HCT116 (cell line): Measurements from ENCODE around the gene TSTD2. TPM values are rescaled to one million over a fixed set of nuclear protein-coding genes. Genes with fewer than 3 reads are reported as not detected.

ENCODE experiments used
- ATAC-seq: fragments of 200-7000 bp; cut with Tn5 transposase; 2 replicates; pipeline ENCODE4 v1.9.1; 2020; ENCODE audit warnings: mild to moderate bottlenecking, moderate library complexity
- BruUV-seq: library from RNA; stranded (reverse); fragments of 400-500 nt; replicated peaks from 2 replicates; lab custom pipeline; 2021; lab: Mats Ljungman, UMichigan
- CTCF ChIA-PET: fragments of 300-600 bp; sonication (Branson Sonifier 250); formaldehyde crosslinking; loops from one replicate; lab custom pipeline; 2021; ENCODE audit warnings: antibody characterized with exemption; lab: Charles Lee
- POLR2A ChIA-PET: fragments of 300-600, 350-600 bp; sonication (Branson Sonifier 250); formaldehyde crosslinking; loops from one replicate; lab custom pipeline; 2021; ENCODE audit warnings: antibody characterized with exemption; lab: Charles Lee
- RAD21 ChIA-PET, 2 experiments: fragments of 300-600 bp; sonication (Branson Sonifier 250); formaldehyde crosslinking; loops; one replicate each; lab custom pipeline; 2023; ENCODE audit warnings: low total read pairs in 2 of 2; ENCODE audit not compliant: uncharacterized antibody in 2 of 2, unreplicated experiment in 2 of 2, low non-redundant PET in 1 of 2; lab: Charles Lee
- DNase-seq: peaks from one replicate; pipeline ENCODE4 v3.0.0-alpha.2; 2010; ENCODE audit warnings: low read depth, low spot score
- H2AFZ ChIP-seq: fragments of 200-600 bp; shearing (Covaris generic), sonication (generic); 2 replicates; pipeline ENCODE4 v1.6.1; 2017; ENCODE audit warnings: low read depth, mixed run types, mixed read lengths, antibody characterized with exemption, low read length; ENCODE audit not compliant: poor library complexity, severe bottlenecking
- H3K27ac ChIP-seq: 2 replicates; pipeline ENCODE4 v1.5.1; 2012; ENCODE audit warnings: low read depth, low read length
- H3K27me3 ChIP-seq: fragments of 200-600 bp; sonication (generic); 2 replicates; pipeline ENCODE4 v1.6.1; 2016; ENCODE audit warnings: mixed run types, low read length, mixed read lengths; ENCODE audit not compliant: insufficient read depth
- H3K36me3 ChIP-seq, 2 experiments: fragments of 200-500 bp in 1 of 2; fragments of 200-600 bp in 1 of 2; sonication (Bioruptor generic) in 1 of 2; sonication (generic) in 1 of 2; 2 replicates each; pipeline versions ENCODE4 v1.5.1 to v1.6.1; 2014 to 2016; ENCODE audit warnings: low read length in 2 of 2, inconsistent platforms in 1 of 2, mixed read lengths in 1 of 2, mixed run types in 1 of 2; ENCODE audit not compliant: insufficient read depth in 2 of 2, control insufficient read depth in 1 of 2
- H3K4me1 ChIP-seq, 2 experiments: fragments of 200-600 bp in 1 of 2; sonication (generic) in 1 of 2; 2 replicates each; pipeline versions ENCODE4 v1.5.1 to v1.6.1; 2012 to 2017; ENCODE audit warnings: low read length in 2 of 2, inconsistent platforms in 1 of 2, mild to moderate bottlenecking in 1 of 2, mixed read lengths in 1 of 2, mixed run types in 1 of 2, moderate library complexity in 1 of 2; ENCODE audit not compliant: insufficient read depth in 2 of 2, control insufficient read depth in 1 of 2
- H3K4me2 ChIP-seq: fragments of 200-600 bp; sonication (generic); 2 replicates; pipeline ENCODE4 v1.6.1; 2017; ENCODE audit warnings: mixed run types, low read length, mixed read lengths
- H3K4me3 ChIP-seq, 2 experiments: fragments of 200-600 bp in 1 of 2; sonication (generic) in 1 of 2; replicated peaks in 1 of 2; 2 replicates each; pipeline ENCODE4 v1.5.1; 2011 to 2016; ENCODE audit warnings: low read length in 2 of 2, control low read depth in 1 of 2, low read depth in 1 of 2, mild to moderate bottlenecking in 1 of 2, mixed read lengths in 1 of 2, mixed run types in 1 of 2
- H3K79me2 ChIP-seq: fragments of 200-600 bp; sonication (generic); 2 replicates; pipeline ENCODE4 v1.6.1; 2017; ENCODE audit warnings: mild to moderate bottlenecking, mixed run types, low read length, moderate library complexity, mixed read lengths; ENCODE audit not compliant: insufficient read depth
- H3K9ac ChIP-seq: fragments of 200-600 bp; sonication (generic); 2 replicates; pipeline ENCODE4 v1.6.1; 2016; ENCODE audit warnings: low read length, mixed read lengths
- H3K9me2 ChIP-seq: fragments of 200-600 bp; sonication (generic), shearing (Covaris generic); 2 replicates; pipeline ENCODE4 v1.6.1; 2017; ENCODE audit warnings: mixed run types, mild to moderate bottlenecking, moderate library complexity; ENCODE audit not compliant: insufficient read depth
- H3K9me3 ChIP-seq, 2 experiments: fragments of 200-500 bp in 1 of 2; fragments of 200-600 bp in 1 of 2; sonication (Bioruptor generic) in 1 of 2; sonication (generic) in 1 of 2; 2 replicates each; pipeline ENCODE4 v1.6.1; 2014 to 2017; ENCODE audit warnings: low read length in 2 of 2, mixed read lengths in 2 of 2, inconsistent platforms in 1 of 2, low read depth in 1 of 2, mild to moderate bottlenecking in 1 of 2, mixed run types in 1 of 2, moderate library complexity in 1 of 2; ENCODE audit not compliant: control insufficient read depth in 1 of 2, insufficient read depth in 1 of 2
- H4K20me1 ChIP-seq: fragments of 200-600 bp; sonication (generic), shearing (Covaris generic); 2 replicates; pipeline ENCODE4 v1.6.1; 2017; ENCODE audit warnings: mixed run types, mild to moderate bottlenecking, moderate library complexity; ENCODE audit not compliant: insufficient read depth
- CBX3 ChIP-seq: IDR thresholded peaks from 2 replicates; pipeline ENCODE4 v1.6.1; 2012; ENCODE audit warnings: low read depth
- CTCF ChIP-seq, 3 experiments: fragments of 200-600 bp in 1 of 3; sonication (generic) in 1 of 3; IDR thresholded peaks in 2 of 3; conservative IDR thresholded peaks in 1 of 3; 2 replicates each; pipeline ENCODE4 v1.5.1; 2012 to 2017; ENCODE audit warnings: low read depth in 2 of 3, low read length in 2 of 3, antibody characterized with exemption in 1 of 3, borderline replicate concordance in 1 of 3, control low read depth in 1 of 3, mild to moderate bottlenecking in 1 of 3, mixed read lengths in 1 of 3, mixed run types in 1 of 3, moderate library complexity in 1 of 3; ENCODE audit not compliant: insufficient read depth in 1 of 3
- EGR1 ChIP-seq: IDR thresholded peaks from 2 replicates; pipeline ENCODE4 v1.6.1; 2012; ENCODE audit warnings: low read depth
- ELF1 ChIP-seq: IDR thresholded peaks from 2 replicates; pipeline ENCODE4 v1.6.1; 2012; ENCODE audit warnings: low read depth, borderline replicate concordance
- EZH2 ChIP-seq: fragments of 200-600 bp; sonication (generic); IDR thresholded peaks from 2 replicates; pipeline ENCODE4 v1.6.1; 2017; ENCODE audit warnings: antibody characterized with exemption, mixed run types
- FOSL1 ChIP-seq: IDR thresholded peaks from 2 replicates; pipeline ENCODE4 v1.6.1; 2012; ENCODE audit warnings: low read depth
- JUND ChIP-seq: IDR thresholded peaks from 2 replicates; pipeline ENCODE4 v1.6.1; 2012
- MAX ChIP-seq: IDR thresholded peaks from 2 replicates; pipeline ENCODE4 v1.6.1; 2012
- POLR2A ChIP-seq: IDR thresholded peaks from 2 replicates; pipeline ENCODE4 v1.7.0; 2011; ENCODE audit warnings: borderline replicate concordance; ENCODE audit not compliant: insufficient read depth, insufficient read length; ENCODE audit errors: extremely low read depth
- REST ChIP-seq: IDR thresholded peaks from 2 replicates; pipeline ENCODE4 v1.6.1; 2012; ENCODE audit warnings: low read depth
- SIN3A ChIP-seq: IDR thresholded peaks from 2 replicates; pipeline ENCODE4 v1.6.1; 2012; ENCODE audit warnings: low read depth
- SP1 ChIP-seq: IDR thresholded peaks from 2 replicates; pipeline ENCODE4 v1.6.1; 2012; ENCODE audit warnings: low read depth
- SRF ChIP-seq: IDR thresholded peaks from 2 replicates; pipeline ENCODE4 v1.6.1; 2012; ENCODE audit warnings: low read depth
- TCF7L2 ChIP-seq: IDR thresholded peaks from 2 replicates; pipeline ENCODE4 v1.7.0; 2011; ENCODE audit warnings: borderline replicate concordance, inconsistent platforms; ENCODE audit not compliant: insufficient read depth, insufficient read length; ENCODE audit errors: extremely low read depth
- YY1 ChIP-seq: IDR thresholded peaks from 2 replicates; pipeline ENCODE4 v1.6.1; 2011; ENCODE audit warnings: low read length, low read depth, moderate library complexity, mild to moderate bottlenecking; ENCODE audit not compliant: insufficient replicate concordance; ENCODE audit errors: extremely low read depth
- ZBTB33 ChIP-seq: IDR thresholded peaks from 2 replicates; pipeline ENCODE4 v1.6.1; 2011; ENCODE audit warnings: mild to moderate bottlenecking, low read length, moderate library complexity; ENCODE audit not compliant: insufficient replicate concordance; ENCODE audit errors: extremely low read depth
- ZFX ChIP-seq: fragments of 450-650 bp; IDR thresholded peaks from 2 replicates; pipeline ENCODE4 v1.6.1; 2017
- ZNF274 ChIP-seq: fragments of 200-500 bp; sonication (Bioruptor generic); IDR thresholded peaks from 2 replicates; pipeline ENCODE4 v1.6.1; 2014; ENCODE audit warnings: mild to moderate bottlenecking, low read depth, low read length, inconsistent platforms
- intact Hi-C: fragments of 100-400 bp; cut with micrococcal nuclease; formaldehyde crosslinking; loops from 2 replicates; pipeline ENCODE4 v1.10.0; 2022
- total RNA-seq: library from RNA; stranded (reverse); gene quantifications from one replicate; pipeline ENCODE4 v1.2.1, GENCODE V29; 2021; ENCODE audit not compliant: unreplicated experiment
- TF ChIP-seq, protein P1 (sequence below): IDR thresholded peaks from 2 replicates; pipeline ENCODE4 v1.6.1; 2012

The TSTD2 gene
- total RNA-seq, 1 experiment from 2014 or later: 16.0 TPM

DNA sequence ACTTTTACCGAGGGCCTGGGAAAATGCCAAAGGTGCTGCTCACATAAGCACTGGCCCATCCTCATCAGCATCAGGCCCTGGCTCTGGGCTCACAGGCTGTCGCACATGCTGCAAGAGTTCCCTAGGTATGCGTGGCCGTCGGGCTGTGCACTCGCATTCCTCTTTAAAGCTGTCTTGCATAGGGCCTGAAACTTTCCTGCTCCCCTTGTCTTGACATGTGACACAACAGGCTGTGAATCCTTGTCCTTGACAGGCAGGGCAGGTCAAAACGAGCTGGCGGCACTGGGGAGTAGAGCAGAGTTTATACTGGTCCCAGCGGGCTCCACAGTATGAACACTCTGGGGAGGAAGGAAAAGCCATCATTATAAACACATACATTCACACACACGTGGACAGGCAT is 30.7 kb downstream of the TSTD2 start:
- no peak overlapping the region for H3K4me2 ChIP-seq
- intact Hi-C loops: no loop called here
- CTCF ChIA-PET: no interaction called here
- no peak overlapping the region for H3K4me3 ChIP-seq
- H3K36me3 ChIP-seq: peaks cover 7 to 23% of the 10 kb centered on the region in 2 experiments; a peak in 3 of 4 replicates
- POLR2A ChIA-PET: no interaction called here
- H3K9me3 ChIP-seq: no peaks in the 10 kb centered on the region
- H3K4me1 ChIP-seq: peaks cover 0 to 3% of the 10 kb centered on the region in 2 experiments; a peak in 1 of 4 replicates
- no peak overlapping the region for H3K27ac ChIP-seq
- no peak for DNase-seq
- H3K9me2 ChIP-seq: no peaks in the 10 kb centered on the region
- no peak for ATAC-seq
- no peaks in the 10 kb centered on the region for H3K27me3 ChIP-seq
- TF ChIP-seq REST (no peak), FOSL1 (no peak), SP1 (no peak), SRF (no peak), SIN3A (no peak), ZBTB33 (no peak), JUND (no peak), ZFX (no peak), POLR2A (no peak), MAX (no peak), EZH2 (no peak), ELF1 (no peak), YY1 (no peak), CTCF (IDR thresholded peaks at IDR 0.05 in 2 of 3, conservative IDR thresholded peaks at IDR 0.05 in 1 of 3; ENCODE audit: borderline replicate concordance in 1 of 3, insufficient read depth in 1 of 3, low read depth in 2 of 3, low read length in 2 of 3) (no peak), TCF7L2 (no peak), CBX3 (no peak), EGR1 (no peak), ZNF274 (no peak)
- TF ChIP-seq, protein P1, sequence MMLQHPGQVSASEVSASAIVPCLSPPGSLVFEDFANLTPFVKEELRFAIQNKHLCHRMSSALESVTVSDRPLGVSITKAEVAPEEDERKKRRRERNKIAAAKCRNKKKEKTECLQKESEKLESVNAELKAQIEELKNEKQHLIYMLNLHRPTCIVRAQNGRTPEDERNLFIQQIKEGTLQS: no peak
- TF ChIP-seq, all 23 proteins: peak for 0
- no peak overlapping the region for H3K9ac ChIP-seq
- RAD21 ChIA-PET: no interaction called here
- H3K79me2 ChIP-seq: no peaks in the 10 kb centered on the region
- no TSS peak for BruUV-seq
- H2AFZ ChIP-seq: no peak overlapping the region
- H4K20me1 ChIP-seq: no peaks in the 10 kb centered on the region
